Measurements from ENCODE around the gene RIPOR3. TPM values are rescaled to one million over a fixed set of nuclear protein-coding genes. Genes with fewer than 3 reads are reported as not detected.

Gene RIPOR3
- total and polyA plus RNA-seq, 9 of the 15 experiments (the other 6 are each of a cell fraction or from before 2014, with no cell fraction given) = 3.3 to 62.7 (median 21.4) TPM

GRCh38 chr20:50559856-50560638 is 131.3 kb downstream of the RIPOR3 start:
- Histone ChIP-seq H3K4me2 (ENCODE audit: insufficient read depth, low read length) (no peak overlapping the region), H3K9me1 (ENCODE audit: control insufficient read depth, insufficient read depth, low read length) (no peaks in the 10 kb centered on the region), H3K9ac (ENCODE audit: insufficient read depth in 1 of 2, low read depth in 2 of 2, low read length in 2 of 2) (0 out of 4 replicates have a peak overlapping the region, but pooled peaks of 1 of the 2 experiments have one; percentile 5), H2AFZ (ENCODE audit: low read depth, low read length) (no peak overlapping the region), H3K4me1 (replicated peaks in 1 of 2; ENCODE audit: control insufficient read depth in 2 of 2, insufficient read depth in 2 of 2, low read length in 2 of 2) (peaks cover 4 to 7% of the 10 kb centered on the region in 2 experiments; a peak in 4 of 5 replicates), H3K79me2 (ENCODE audit: control insufficient read depth, insufficient read depth, low read length) (peaks cover 62% of the 10 kb centered on the region), H3K4me3 (no peak overlapping the region), H3K27ac (ENCODE audit: extremely low read depth, low read depth, low read length) (0 out of 3 replicates have a peak overlapping the region, but pooled peaks have one; percentile 12), H3K27me3 (ENCODE audit: control insufficient read depth in 2 of 2, insufficient read depth in 2 of 2, low read length in 2 of 2) (no peaks in the 10 kb centered on the region), H4K20me1 (replicated peaks; ENCODE audit: control insufficient read depth, insufficient read depth, low read length) (no peaks in the 10 kb centered on the region; the same call in 1 of the 2 replicates), H3K36me3 (ENCODE audit: control insufficient read depth, insufficient read depth, low read length) (peaks cover 55% of the 10 kb centered on the region), H3K9me3 (replicated peaks; ENCODE audit: control insufficient read depth, insufficient read depth, low read depth, low read length) (no peaks in the 10 kb centered on the region)
- no peak for ATAC-seq
- FAIRE-seq = no peak
- CTCF ChIA-PET (ENCODE audit: low intra/inter-chr PET ratio) = no interaction called here
- WGBS (ENCODE audit: insufficient coverage, low coverage, missing lambda C conversion rate) = 87% methylated on average over 8 of the region's 8 CpGs
- no peak for DNase-seq (ENCODE audit: extremely low read depth in 1 of 4, low spot score in 3 of 4)
- BruUV-seq (replicated peaks) = no TSS peak
- intact Hi-C loops (cut with micrococcal nuclease) = loop anchor here (2.0 kb wide), 1 partner anchor 47 kb away; no protein-coding TSS in a partner anchor
- POLR2A ChIA-PET = interaction anchor here (1.0 kb wide), 1 partner anchor 8 kb away, joined by 4 read pairs; no protein-coding TSS in a partner anchor
- in situ Hi-C loops (cut with MboI) = no loop called here
- TF ChIP-seq COPS2 (conservative IDR thresholded peaks at IDR 0.05) = no peak
- TF ChIP-seq NFIX (CRISPR knock-in tag; IDR thresholded peaks at IDR 0.05; ENCODE audit: low read depth) = no peak
- no peak for TF ChIP-seq FOXP4 (CRISPR knock-in tag; IDR thresholded peaks at IDR 0.05; ENCODE audit: borderline replicate concordance)
- no peak for TF ChIP-seq CTCF (IDR thresholded peaks at IDR 0.05 in 2 of 3, conservative IDR thresholded peaks at IDR 0.05 in 1 of 3; ENCODE audit: insufficient read depth in 2 of 3, low read depth in 1 of 3, low read length in 3 of 3)
- TF ChIP-seq PTBP1 (IDR thresholded peaks at IDR 0.05; ENCODE audit: low read depth, low read length) = no peak
- no peak for TF ChIP-seq U2AF2 (optimal IDR thresholded peaks at IDR 0.05; ENCODE audit: low read depth, low read length)

All from K562 (cell line).